AG04449 (cell line): ENCODE measurements around the gene NPLOC4.

Experiments
- CTCF ChIA-PET: fragments of 350-600 bp; formaldehyde crosslinking; extraction: SDS; loops from one replicate; lab custom pipeline; 2021; ENCODE audit warnings: antibody characterized with exemption; lab: Yijun Ruan, JAX
- POLR2A ChIA-PET: fragments of 400-600, 350-600 bp; formaldehyde crosslinking; extraction: SDS; loops from one replicate; lab custom pipeline; 2020; ENCODE audit warnings: antibody characterized with exemption, inconsistent platforms; lab: Yijun Ruan, JAX
- DNase-seq: peaks from one replicate; pipeline ENCODE4 v3.0.0-alpha.2; 2010; ENCODE audit warnings: low read depth, low spot score
- H3K4me3 ChIP-seq: 2 replicates; pipeline ENCODE4 v1.5.1; 2011; ENCODE audit warnings: low read depth, mild to moderate bottlenecking, control low read depth, low read length
- CTCF ChIP-seq: IDR thresholded peaks from one replicate; pipeline ENCODE4 v1.5.1; 2011; ENCODE audit warnings: mild to moderate bottlenecking, moderate library complexity, low read length, control low read depth, inconsistent platforms; ENCODE audit not compliant: insufficient read depth; ENCODE audit errors: missing control alignments

NPLOC4 gene

DNA sequence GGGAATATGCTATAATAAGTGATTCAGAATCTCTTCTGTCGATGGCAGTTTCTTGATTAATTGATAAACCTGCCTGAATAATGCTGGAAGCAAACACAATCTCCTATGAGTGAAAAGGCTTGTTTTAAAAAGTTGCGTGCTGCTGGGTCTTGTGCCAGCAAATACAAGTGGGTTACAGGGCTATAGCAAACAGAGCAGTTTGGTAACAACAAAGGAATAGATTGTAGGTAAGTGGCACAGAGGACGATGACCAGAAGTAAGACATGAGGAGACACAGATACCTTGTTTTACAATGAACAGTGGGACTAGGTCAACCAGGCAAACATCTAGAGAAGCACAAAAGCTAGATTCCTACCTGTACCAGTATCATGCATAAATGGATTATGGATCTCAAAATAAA is 61.1 kb downstream of the NPLOC4 start:
- ChIA-PET POLR2A (interaction anchor here (0.5 to 3.4 kb wide), 3 partner anchors 9 to 88 kb away, joined by 4 to 32 read pairs (median 6); partner anchors contain the start of gene FAAP100), CTCF (interaction anchor here (0.6 to 6.4 kb wide), 2 partner anchors 9 to 25 kb away, joined by 3 to 54 read pairs; no protein-coding TSS in a partner anchor)
- TF ChIP-seq CTCF = no peak
- no peak overlapping the region for H3K4me3 ChIP-seq
- no peak for DNase-seq

DNA sequence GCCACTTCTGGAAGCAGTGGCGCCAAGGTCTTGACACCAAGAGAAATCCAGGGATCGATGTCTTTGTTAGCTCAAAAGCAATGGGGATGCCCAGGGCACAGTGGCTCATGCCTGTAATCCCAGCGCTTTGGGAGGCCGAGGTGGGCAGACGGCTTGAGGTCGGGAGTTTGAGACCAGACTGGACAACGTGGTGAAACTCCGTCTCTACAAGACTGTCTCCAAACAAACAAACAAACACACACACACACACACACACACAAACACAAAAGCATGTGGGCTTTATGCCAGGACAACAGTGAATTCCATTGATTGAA is 62.3 kb downstream of the NPLOC4 start:
- TF ChIP-seq CTCF = no peak
- POLR2A ChIA-PET = no interaction called here
- H3K4me3 ChIP-seq = no peak overlapping the region
- DNase-seq = no peak
- CTCF ChIA-PET = interaction anchor here (3.0 kb wide), 1 partner anchor 26 kb away, joined by 19 read pairs; no protein-coding TSS in a partner anchor

DNA sequence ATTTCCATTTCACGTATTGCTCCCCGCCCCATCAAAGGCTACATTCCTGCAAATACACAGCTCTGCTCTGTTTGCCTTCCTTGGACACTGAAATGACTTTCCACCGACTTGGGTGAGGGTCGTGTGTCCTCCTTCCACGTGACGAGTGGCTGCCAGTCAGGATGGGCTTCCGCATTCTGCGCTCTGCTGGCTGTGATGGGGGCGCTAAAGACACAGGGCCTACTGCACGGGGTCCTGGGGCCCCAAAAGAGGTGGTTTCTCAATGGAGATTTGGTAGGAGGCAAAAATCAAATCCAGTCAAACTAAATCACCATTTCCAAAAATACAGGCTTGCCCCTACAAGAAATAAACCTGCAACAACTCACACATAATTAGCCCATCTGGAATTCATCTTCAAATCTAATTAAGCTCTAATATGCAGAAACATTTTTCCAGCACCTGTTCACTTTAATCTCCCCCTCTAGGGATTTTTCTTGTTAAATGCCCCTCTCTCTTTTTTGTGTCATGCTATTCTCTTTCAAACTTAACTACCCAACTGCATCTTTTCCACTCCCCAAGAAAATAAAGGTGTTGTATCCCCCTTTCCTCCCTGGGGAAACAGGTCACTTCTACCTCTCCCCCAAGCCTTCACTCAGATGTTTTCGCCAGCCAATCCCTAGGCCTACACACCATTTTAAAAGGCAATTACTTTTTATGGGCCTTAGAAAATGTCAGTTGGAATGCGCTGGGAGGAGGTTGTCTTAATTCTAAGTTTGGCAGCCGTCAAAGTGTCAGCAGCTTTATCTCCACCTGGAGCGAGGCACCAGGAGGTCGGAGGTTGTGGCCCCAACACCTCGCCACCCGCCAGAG is 62.9 kb downstream of the NPLOC4 start:
- ChIA-PET POLR2A (no interaction called here), CTCF (interaction anchor here (3.0 kb wide), 1 partner anchor 27 kb away, joined by 19 read pairs; no protein-coding TSS in a partner anchor)
- no peak overlapping the region for H3K4me3 ChIP-seq
- no peak for TF ChIP-seq CTCF
- no peak for DNase-seq

DNA sequence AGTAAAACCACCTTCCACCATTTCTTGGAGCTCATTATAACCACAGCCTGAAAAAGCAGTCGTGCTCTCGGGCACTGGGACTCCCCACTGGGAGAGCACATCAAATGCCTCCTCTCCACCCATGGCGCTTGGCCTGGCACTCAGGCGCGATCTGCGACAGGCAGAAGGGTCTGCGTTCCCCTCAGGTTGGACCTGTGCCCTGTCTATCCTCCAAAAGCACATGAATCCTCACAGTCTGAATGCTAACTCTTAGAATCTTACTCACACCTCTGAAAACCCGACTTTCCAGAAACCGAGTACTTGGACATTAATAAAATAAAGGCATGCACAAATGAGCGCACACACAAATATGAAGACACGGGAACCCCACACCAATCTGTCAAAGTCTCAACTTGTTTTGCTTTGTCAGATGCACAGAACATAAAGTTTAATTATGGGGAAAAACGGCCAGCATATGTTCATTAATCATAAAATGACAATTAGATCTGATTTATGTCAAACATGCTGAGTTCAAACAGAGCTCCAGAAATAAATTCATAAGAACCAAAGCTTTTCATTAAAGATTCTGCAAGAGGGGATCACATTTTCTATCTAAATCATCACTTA is 64.2 kb downstream of the NPLOC4 start:
- no peak for TF ChIP-seq CTCF
- no peak overlapping the region for H3K4me3 ChIP-seq
- ChIA-PET CTCF (interaction anchor here (3.0 kb wide), 1 partner anchor 28 kb away, joined by 19 read pairs; no protein-coding TSS in a partner anchor), POLR2A (no interaction called here)
- no peak for DNase-seq

GRCh38 chr17:81570964-81571363 is 65.9 kb downstream of the NPLOC4 start:
- no peak for DNase-seq
- no peak for TF ChIP-seq CTCF
- POLR2A ChIA-PET = interaction anchor here (0.7 kb wide), 1 partner anchor 20 kb away, joined by 3 read pairs; no protein-coding TSS in a partner anchor
- no peak overlapping the region for H3K4me3 ChIP-seq
- CTCF ChIA-PET = interaction anchor here (1.1 to 1.5 kb wide), 3 partner anchors 10 to 30 kb away, joined by 3 to 9 read pairs (median 4); no protein-coding TSS in a partner anchor
